Activated CD4-positive, alpha-beta T cell treated with anti-CD3 and anti-CD28 coated beads, Interleukin-2, amount 50 U/mL, for 16 hours (primary cell): ENCODE data around the gene HDAC10.

Experiments used
- DNase-seq: peaks from one replicate; pipeline ENCODE4 v3.0.0-alpha.2; 2020

The HDAC10 gene

GRCh38 chr22:50269970-50270665 lies 19.1 kb upstream of the HDAC10 start, which contains the start of gene MAPK11:
Gene MAPK11 (minus strand): TSS chr22:50270380. CDS start chr22:50270292, 88 bp downstream.
- DNase-seq = peak; percentile 74

GRCh38 chr22:50269573-50269969 lies 18.5 kb upstream of the HDAC10 start:
- DNase-seq = no peak

DNA sequence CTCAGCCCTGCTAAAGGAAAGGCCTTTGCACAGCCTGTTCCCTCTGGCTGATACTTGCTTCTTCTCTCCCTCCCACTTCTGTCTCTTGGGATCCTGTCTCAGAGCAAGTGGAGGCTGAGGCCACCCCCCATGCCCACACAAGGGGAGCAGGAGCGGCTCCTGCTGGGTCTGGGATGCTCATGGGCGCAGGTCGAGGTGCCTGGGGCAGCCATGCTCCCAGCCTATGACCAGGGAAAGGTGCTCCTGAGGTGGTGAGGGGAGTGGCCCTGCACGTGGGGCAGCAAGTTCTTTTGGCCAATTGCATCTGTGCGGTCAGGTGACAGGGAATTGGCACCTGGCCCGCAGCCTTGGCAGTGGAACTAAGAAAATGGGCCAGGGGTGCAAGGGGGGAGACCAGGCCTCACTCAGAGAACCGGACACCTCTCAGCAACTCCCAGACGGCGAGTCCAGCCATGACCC lies 17.6 kb upstream of the HDAC10 start:
- no peak for DNase-seq

DNA sequence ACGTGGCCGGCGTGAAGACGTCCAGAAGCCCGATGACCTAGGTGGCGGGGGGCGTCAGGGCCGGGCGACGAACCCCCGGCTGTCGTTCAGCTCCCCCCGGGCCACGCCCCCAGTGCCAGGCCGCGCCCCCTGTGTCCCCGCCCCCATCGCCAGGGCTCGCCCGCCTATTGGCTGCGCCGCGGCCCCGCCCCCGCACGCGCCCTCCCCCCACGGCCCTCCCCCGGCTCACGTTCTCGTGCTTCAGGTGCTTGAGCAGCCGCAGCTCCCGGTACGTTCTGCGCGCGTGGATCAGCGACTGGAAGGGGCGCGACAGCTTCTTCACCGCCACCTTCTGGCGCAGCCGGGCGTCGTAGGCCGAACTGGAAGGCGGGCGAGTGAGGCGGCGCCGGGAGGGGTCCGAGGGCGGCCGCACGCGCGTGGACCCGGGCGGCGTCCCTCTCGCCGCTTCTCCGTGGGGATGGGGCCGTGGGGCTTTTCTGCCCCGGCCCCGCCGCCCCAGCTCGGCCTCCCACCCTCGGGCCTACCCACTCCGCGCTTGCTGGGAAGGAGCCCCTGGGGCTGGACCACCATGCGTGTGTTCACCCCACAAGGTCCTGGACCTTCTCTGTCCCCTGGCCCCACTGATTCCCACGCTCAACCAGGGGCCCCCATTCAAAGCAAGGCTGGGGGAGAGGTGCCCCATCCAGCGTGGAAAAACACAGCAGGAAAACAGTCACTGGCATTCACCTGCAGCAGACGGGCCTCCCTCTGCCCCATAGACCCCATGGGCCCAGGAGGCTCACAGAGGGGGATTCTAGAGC lies 16.7 kb upstream of the HDAC10 start:
- peak; percentile 56 for DNase-seq

DNA sequence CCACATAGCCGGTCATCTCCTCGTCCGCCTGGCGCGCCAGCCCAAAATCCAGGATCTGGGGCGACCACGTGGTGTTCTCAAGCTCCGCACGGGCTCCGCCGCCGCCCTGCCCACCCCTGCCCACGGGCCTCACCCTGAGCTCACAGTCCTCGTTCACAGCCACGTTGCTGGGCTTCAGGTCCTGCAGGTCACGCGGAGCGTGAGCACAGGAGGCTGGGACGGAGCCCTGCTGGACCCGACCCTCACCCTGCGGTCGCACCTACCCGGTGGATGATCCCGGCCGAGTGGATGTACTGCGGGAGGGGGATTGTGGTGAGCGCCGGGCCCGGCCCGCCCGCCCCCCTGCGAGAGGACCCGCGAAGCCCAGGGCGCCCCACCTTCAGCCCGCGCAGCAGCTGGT lies 15.9 kb upstream of the HDAC10 start:
- no peak for DNase-seq

- DNase-seq = no peak
These were observed 14.0 kb upstream of the HDAC10 start for GRCh38 chr22:50264946-50265669.

- no peak for DNase-seq
These were observed 13.2 kb upstream of the HDAC10 start for GRCh38 chr22:50264104-50264745.

- DNase-seq = no peak
These were observed 12.0 kb upstream of the HDAC10 start for GRCh38 chr22:50262973-50263617.

DNA sequence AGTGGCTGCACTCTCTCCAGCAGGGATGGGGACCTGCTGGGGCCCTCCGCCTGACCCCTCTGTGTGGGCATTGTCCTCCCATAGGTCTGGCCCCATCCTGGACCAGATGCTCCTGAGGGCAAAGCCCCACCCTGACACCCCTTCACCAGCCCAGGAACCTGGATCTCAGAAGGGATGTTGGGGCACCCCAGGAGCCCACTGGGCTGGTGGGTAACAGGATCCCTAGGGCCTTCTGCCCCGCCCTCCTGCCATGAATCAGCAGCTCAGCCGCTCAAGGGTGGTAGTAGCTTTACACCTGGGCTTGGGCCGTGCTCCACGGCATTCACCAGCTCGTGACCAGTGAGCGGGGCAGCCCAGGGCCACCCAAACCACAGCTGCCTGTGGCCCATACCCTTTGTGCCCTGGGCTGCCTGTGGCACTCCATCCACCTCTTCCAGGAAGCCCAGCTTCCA lies 11.4 kb upstream of the HDAC10 start:
- DNase-seq = no peak

DNA sequence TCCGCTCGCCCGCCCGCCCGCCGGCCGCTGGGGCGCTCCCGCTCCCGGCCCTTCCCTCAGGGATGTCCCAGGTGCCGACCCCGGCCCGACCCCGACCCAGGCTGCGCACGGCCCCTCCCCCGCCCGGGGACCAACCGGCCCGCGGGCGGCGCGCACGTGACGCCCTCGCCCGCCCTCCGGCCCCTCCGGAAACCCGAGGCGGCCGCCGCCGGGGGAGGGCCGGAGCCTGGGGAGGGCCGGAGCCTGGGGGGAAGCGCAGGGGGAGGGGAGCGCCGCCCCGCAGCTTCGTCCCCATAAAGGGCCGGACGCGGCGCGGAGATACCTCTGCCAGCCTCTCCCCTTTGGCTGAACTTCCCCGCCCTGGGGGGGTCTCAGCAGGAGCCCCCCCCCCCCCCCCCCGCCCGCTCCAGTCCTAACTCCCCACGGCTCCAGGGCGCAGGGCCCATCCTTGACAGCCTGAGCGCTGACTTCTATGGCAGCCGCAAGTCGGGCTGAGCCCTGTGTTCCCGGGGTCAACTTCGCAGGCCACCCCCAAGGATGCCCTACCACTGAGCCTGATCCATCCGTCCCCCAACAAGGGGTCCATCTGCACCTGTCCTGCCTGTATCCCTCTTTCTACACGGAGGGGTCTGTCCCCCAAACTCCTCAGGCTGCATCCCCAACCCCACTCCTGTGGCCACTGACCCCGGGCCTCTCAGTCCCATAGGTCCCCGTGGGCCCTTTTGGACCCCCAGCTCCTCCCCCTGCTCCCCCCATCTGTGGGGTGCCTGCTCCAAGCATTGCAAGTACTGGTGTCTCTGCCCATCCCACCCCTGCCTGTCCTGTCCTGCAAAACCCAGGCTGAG lies 10.8 kb upstream of the HDAC10 start, which contains the start of gene MAPK12:
TSS of gene MAPK12 (minus strand) at position 69 of the 845 bp plus-strand sequence. CDS start 174 bp downstream, outside the sequence.
- no peak for DNase-seq

DNA sequence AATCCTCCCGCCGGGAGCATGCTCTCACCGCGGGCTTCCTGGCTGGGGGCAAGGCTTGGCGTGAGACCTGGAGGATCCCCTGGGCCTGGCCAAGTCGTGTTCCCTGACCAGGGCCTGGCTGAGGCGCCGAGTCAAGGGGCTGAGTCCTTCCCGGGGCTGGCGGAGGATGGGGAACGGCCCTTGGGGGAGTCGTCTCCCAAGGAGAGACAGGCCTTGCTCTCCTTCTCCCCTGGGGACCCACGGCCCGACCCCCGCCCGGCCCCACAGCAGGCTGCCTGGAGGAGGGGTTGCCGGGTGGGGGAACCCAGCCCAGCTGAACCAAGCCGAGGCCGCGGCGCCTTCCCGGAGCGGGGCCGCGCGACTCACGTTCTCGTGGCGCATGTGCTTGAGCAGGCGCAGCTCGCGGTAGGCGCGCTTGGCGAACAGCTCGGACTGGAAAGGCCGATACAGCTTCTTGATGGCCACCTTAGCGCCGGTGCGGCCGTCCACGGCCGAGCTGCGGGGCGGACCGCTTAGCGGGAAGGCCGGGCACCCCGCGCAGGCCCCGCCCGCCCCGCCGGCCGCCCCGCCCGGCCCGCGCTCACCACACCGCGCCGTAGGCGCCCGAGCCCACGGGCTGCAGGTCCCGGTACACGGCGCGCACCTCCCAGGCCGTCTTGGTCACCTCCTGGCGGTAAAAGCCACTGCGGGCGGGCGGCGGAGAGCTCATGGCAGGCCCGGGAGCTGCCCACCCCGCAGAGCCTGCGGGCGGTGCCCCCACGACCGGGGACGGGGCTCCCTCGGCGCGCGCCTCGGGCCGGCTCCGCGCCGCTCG lies 9.9 kb upstream of the HDAC10 start:
- DNase-seq = peak; percentile 51

- no peak for DNase-seq
These were observed 9.4 kb upstream of the HDAC10 start for GRCh38 chr22:50260434-50260800.

DNA sequence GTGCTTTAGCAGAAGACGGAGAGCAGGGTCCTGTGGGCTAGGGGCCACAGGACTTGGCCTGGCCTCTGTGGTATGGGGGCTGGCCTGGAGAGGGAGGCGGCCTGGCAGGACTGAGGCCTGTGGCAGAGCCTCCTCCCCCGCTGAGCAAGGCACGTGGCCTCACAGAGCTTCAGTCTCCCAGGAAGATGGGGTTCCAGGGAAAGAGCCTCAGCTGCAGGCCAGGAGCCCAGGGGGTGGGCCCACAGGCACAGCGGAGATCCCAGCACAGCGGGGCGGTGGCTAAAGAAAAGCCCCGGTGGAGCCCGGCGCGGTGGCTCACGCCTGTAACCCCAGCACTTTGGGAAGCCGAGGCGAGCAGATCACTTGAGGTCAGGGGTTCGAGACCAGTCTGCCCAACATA lies 8.2 kb upstream of the HDAC10 start:
- no peak for DNase-seq

DNA sequence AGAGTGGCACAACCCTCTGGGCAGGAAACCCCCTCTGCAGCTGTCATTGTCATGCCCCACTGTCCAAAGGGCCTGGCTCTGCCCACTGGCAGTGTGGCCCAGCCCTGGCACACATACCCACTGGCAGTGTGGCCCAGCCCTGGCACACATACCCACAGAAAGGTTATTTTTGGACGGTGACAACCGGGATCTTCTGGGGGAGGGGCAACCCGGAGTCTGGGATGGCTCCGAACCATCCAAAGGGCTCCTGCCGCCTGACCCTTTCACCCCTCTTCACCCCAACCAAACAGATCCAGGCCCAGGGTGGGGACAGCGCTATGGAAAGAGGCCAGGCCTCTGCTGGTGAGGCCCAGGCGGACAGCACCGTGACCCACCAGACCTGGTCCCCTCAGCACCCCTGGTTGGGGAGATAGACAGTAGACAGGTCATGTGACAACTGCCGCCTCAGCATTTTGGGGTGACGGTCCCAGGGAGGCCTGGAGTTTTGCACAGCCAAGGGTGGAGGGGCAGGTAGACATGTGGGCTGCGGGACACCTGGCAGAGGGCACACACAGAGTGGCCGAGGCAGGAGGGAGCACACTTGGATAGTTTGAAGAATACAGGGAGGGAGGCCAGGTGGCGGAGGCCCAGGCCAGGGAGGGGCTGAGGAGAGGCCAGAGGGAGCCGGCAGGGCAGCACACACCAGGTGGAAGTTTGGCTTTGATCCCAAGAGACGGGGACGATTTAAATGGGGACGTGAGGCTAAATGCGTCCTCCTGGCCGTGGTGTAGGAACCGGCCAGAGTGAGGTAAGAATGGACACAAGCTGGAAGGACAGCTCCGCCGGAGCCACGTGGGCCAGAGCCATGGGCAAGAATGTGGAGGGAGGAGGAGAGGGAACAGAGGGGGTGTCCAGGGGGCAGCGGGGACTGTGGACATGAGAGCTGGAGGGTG lies 7.6 kb upstream of the HDAC10 start:
- DNase-seq = no peak

DNA sequence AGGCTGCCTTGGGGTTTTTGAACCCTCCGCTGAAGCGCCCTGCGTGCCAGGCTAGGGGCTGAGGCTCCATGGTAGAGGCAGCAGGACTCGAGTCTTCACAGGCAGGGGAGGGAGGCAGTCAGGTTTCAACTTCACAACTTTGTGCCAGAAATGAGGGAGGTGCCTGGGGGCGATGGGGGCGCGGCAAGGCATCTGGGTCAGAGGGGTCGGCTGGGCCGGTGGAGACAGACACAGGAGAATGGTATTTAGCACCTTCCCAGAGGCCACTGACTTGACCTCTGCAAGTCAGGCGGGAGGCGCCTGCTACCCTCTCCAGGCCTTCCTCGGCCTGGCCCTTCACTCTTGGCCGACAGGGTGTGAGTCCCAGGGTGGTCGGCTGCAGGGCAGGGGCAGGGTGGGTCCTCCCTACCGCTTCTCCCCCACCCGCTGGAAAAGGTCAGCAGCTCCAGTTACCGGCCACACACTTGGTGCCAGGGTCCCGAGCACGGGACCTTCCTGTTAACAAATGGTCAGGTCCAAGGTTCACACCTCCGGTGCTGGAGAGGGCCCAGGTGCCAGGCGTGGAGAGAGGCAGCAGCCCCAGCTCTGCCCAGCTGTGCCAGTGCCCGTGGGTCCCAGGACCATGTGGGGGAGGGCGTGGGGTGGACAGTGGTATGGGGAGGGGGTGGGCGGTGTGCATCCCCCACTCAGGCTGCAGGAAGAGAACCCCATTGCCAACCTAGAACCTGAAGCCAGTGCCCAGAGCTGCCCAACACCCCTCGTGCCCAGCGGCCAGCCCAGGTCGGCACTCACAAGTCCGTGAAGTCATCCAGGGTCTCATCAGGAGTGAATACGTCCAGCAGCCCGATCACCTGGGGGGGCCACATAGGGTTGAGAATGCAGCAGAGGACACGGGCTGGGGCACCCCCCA lies 6.6 kb upstream of the HDAC10 start:
- no peak for DNase-seq

GRCh38 chr22:50257041-50257440 lies 6.0 kb upstream of the HDAC10 start:
- DNase-seq = no peak

DNA sequence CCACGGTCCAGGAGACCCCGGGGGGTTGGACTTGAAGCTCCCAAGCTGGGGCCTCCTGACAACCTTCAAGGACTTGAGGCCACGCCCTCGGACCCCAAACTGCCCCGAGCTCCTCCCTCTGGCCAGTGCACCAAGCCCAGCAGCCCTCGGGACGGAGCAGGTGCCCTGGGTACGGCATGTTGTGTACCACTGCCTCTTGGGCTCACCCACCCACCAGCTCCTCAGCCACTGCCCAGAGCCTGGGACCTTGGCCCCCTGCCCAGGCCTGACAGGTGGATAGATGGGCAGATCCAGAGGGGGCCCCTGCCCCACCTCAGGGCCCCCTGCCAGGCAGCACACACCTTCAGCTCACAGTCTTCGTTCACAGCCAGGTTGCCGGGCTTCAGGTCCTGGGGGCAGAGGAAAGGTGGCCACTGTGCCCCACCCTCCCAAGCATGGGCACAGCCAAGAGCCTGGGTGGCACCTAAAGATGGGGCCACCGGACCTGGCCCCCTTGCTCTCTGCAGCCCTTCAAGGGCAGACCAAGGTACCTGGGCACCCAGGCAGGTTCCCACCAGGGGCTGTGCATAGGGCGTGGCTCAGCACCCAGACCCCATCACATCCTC lies 5.3 kb upstream of the HDAC10 start:
- no peak for DNase-seq

DNA sequence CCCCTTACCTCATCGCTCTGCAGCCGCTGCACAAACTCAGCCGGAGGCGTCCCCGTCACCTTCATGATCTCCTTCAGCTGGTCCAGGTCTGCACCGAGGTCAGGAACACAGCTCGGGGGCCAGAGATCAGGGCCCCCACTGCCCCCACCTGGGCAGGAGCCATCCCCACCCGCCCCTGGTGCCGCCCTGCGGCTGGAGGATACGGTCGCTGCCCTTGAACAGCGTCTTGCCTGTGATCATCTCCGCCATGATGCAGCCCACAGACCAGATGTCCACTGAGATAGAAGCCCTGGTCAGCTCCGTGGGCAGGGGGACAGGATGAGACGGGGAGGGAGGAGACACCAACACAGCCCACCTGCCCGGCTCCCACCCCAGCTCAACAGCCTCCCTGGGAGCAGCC lies 4.5 kb upstream of the HDAC10 start:
- no peak for DNase-seq
